OCI-LY7 (cell line): ENCODE measurements around the gene FHIT. TPM values are rescaled to one million over a fixed set of nuclear protein-coding genes. Genes with fewer than 3 reads are reported as not detected.
"Not testable (repeated sequence)": the region's sequence is repeated elsewhere in the genome, so short reads cannot be mapped to it uniquely, and the experiment has no call there.

ENCODE experiments used
- BruUV-seq: library from RNA; stranded (reverse); fragments of 400-500 nt; replicated peaks from 2 replicates; lab custom pipeline; 2021; lab: Mats Ljungman, UMichigan
- CTCF ChIA-PET: fragments of 300-600 bp; sonication (Branson Sonifier 250); formaldehyde crosslinking; loops from one replicate; lab custom pipeline; 2022; ENCODE audit warnings: antibody characterized with exemption; ENCODE audit not compliant: unreplicated experiment; lab: Charles Lee
- POLR2A ChIA-PET: fragments of 300-600 bp; sonication (Branson Sonifier 250); formaldehyde crosslinking; loops from one replicate; lab custom pipeline; 2022; ENCODE audit warnings: antibody characterized with exemption; lab: Charles Lee
- DNase-seq: peaks from one replicate; pipeline ENCODE4 v3.0.0-alpha.2; 2015; ENCODE audit warnings: low spot score
- H2AFZ ChIP-seq: fragments of 200-600 bp; sonication (generic), shearing (Covaris generic); 2 replicates; pipeline ENCODE4 v1.6.1; 2014; ENCODE audit warnings: mild to moderate bottlenecking, antibody characterized with exemption, low read length, moderate library complexity
- H3K27ac ChIP-seq: fragments of 200-600 bp; sonication (generic); 2 replicates; pipeline ENCODE4 v1.5.1; 2014; ENCODE audit warnings: mixed run types, low read depth, mild to moderate bottlenecking, moderate library complexity, low read length, inconsistent platforms; ENCODE audit not compliant: poor library complexity, severe bottlenecking
- H3K36me3 ChIP-seq: fragments of 200-600 bp; sonication (generic); 2 replicates; pipeline ENCODE4 v1.6.1; 2014; ENCODE audit warnings: mild to moderate bottlenecking, antibody characterized with exemption, low read length, moderate library complexity, mixed read lengths; ENCODE audit not compliant: insufficient read depth
- H3K4me1 ChIP-seq: fragments of 200-600 bp; sonication (generic); 2 replicates; pipeline ENCODE4 v1.5.1; 2014; ENCODE audit warnings: mild to moderate bottlenecking, low read length; ENCODE audit not compliant: insufficient read depth, poor library complexity, severe bottlenecking
- H3K4me2 ChIP-seq: fragments of 200-600 bp; sonication (generic); 2 replicates; pipeline ENCODE4 v1.6.1; 2014; ENCODE audit warnings: mild to moderate bottlenecking, low read length
- H3K4me3 ChIP-seq: fragments of 200-600 bp; sonication (generic); 2 replicates; pipeline ENCODE4 v1.5.1; 2014; ENCODE audit warnings: mild to moderate bottlenecking, low read depth, low read length; ENCODE audit not compliant: poor library complexity, severe bottlenecking
- H3K79me2 ChIP-seq: fragments of 200-600 bp; sonication (generic); 2 replicates; pipeline ENCODE4 v1.6.1; 2016; ENCODE audit warnings: low read depth, mild to moderate bottlenecking, low read length, moderate library complexity, mixed read lengths; ENCODE audit not compliant: insufficient read depth
- H3K9me2 ChIP-seq: fragments of 200-600 bp; sonication (generic); 2 replicates; pipeline ENCODE4 v1.6.1; 2016; ENCODE audit warnings: mild to moderate bottlenecking, low read length, mixed read lengths; ENCODE audit not compliant: insufficient read depth
- H3K9me3 ChIP-seq: fragments of 200-600 bp; sonication (generic); 2 replicates; pipeline ENCODE4 v1.6.1; 2014; ENCODE audit warnings: mild to moderate bottlenecking, mixed run types, low read length, mixed read lengths
- H4K20me1 ChIP-seq: fragments of 200-600 bp; sonication (generic); 2 replicates; pipeline ENCODE4 v1.6.1; 2014; ENCODE audit warnings: mild to moderate bottlenecking, antibody characterized with exemption, low read length, moderate library complexity, mixed read lengths; ENCODE audit not compliant: insufficient read depth
- EZH2phosphoT487 ChIP-seq: fragments of 200-600 bp; sonication (generic); IDR thresholded peaks from 2 replicates; pipeline ENCODE4 v1.6.1; 2018; ENCODE audit warnings: low read depth, borderline replicate concordance, mild to moderate bottlenecking, mixed run types, antibody characterized with exemption, low read length, moderate library complexity, mixed read lengths
- intact Hi-C: fragments of 100-400 bp; cut with micrococcal nuclease; formaldehyde crosslinking; loops from one replicate; pipeline ENCODE4 v1.10.0; 2022; ENCODE audit not compliant: unreplicated experiment
- total RNA-seq, 2 experiments: library from RNA; depleted of rRNA in 1 of 2; stranded (reverse); fragments of >200 nt in 1 of 2; shearing (Covaris generic) in 1 of 2; gene quantifications; 2 replicates each; pipeline ENCODE4 v1.2.3, GENCODE V29; 2014 to 2022
- TF ChIP-seq, protein P1 (sequence below): fragments of 200-600 bp; sonication (generic); conservative IDR thresholded peaks from 2 replicates; pipeline ENCODE4 v1.5.1; 2014; ENCODE audit warnings: mild to moderate bottlenecking, antibody characterized with exemption, low read length, moderate library complexity, mixed read lengths

The FHIT gene
- total RNA-seq, 2 experiments from 2014 or later = 5.0 to 10.9 TPM

GRCh38 chr3:60893946-60894345 lies 357.3 kb downstream of the FHIT start:
- H3K36me3 ChIP-seq = no peaks in the 10 kb centered on the region
- no peaks in the 10 kb centered on the region for H3K9me2 ChIP-seq
- no peak overlapping the region for H3K4me2 ChIP-seq
- no peak overlapping the region for H3K4me3 ChIP-seq
- intact Hi-C loops = no loop called here
- H2AFZ ChIP-seq = no peak overlapping the region
- ChIA-PET CTCF (no interaction called here), POLR2A (no interaction called here)
- no peaks in the 10 kb centered on the region for H3K4me1 ChIP-seq
- no peak for DNase-seq
- no peaks in the 10 kb centered on the region for H3K9me3 ChIP-seq
- no peaks in the 10 kb centered on the region for H3K79me2 ChIP-seq
- no TSS peak for BruUV-seq
- H3K27ac ChIP-seq = no peak overlapping the region
- no peaks in the 10 kb centered on the region for H4K20me1 ChIP-seq
- TF ChIP-seq EZH2phosphoT487 = no peak
- TF ChIP-seq, protein P1, sequence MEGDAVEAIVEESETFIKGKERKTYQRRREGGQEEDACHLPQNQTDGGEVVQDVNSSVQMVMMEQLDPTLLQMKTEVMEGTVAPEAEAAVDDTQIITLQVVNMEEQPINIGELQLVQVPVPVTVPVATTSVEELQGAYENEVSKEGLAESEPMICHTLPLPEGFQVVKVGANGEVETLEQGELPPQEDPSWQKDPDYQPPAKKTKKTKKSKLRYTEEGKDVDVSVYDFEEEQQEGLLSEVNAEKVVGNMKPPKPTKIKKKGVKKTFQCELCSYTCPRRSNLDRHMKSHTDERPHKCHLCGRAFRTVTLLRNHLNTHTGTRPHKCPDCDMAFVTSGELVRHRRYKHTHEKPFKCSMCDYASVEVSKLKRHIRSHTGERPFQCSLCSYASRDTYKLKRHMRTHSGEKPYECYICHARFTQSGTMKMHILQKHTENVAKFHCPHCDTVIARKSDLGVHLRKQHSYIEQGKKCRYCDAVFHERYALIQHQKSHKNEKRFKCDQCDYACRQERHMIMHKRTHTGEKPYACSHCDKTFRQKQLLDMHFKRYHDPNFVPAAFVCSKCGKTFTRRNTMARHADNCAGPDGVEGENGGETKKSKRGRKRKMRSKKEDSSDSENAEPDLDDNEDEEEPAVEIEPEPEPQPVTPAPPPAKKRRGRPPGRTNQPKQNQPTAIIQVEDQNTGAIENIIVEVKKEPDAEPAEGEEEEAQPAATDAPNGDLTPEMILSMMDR = no peak

DNA sequence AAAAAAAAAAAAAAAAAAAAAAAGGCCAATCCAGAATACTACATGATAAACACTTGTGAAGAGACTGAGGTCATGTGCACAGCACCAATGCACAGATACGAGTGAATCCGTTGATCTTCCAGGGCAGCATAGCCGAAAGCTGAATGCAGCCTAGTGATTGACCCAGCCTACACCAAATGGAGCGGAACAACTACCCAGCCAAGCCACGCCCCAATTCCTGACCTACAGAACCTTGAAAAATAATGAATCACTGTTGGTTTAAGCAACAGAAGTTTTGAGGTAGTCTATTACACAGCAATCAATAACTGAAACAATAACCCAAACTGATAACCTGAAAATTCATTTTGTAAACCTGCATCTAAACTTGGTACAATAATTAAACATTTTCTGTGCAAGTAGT lies 361.0 kb downstream of the FHIT start:
- BruUV-seq = no TSS peak
- ChIA-PET CTCF (no interaction called here), POLR2A (interaction anchor here (0.6 kb wide), 1 partner anchor 64 kb away, joined by 4 read pairs; no protein-coding TSS in a partner anchor)
- Histone ChIP-seq H3K9me3 (no peaks in the 10 kb centered on the region), H3K9me2 (no peaks in the 10 kb centered on the region), H4K20me1 (no peaks in the 10 kb centered on the region), H3K4me3 (no peak overlapping the region), H3K27ac (no peak overlapping the region), H3K79me2 (no peaks in the 10 kb centered on the region), H2AFZ (no peak overlapping the region), H3K36me3 (no peaks in the 10 kb centered on the region), H3K4me1 (no peaks in the 10 kb centered on the region), H3K4me2 (no peak overlapping the region)
- TF ChIP-seq EZH2phosphoT487 = no peak
- TF ChIP-seq, protein P1 = no peak
- intact Hi-C loops = no loop called here
- no peak for DNase-seq

GRCh38 chr3:60888952-60889351 lies 362.3 kb downstream of the FHIT start:
- H3K36me3 ChIP-seq, CTCF ChIA-PET, H3K4me1 ChIP-seq, H3K27ac ChIP-seq, POLR2A ChIA-PET, H2AFZ ChIP-seq, DNase-seq, intact Hi-C loops, H3K4me2 ChIP-seq, H3K9me3 ChIP-seq, BruUV-seq, H3K79me2 ChIP-seq, H3K9me2 ChIP-seq, H4K20me1 ChIP-seq, H3K4me3 ChIP-seq: not testable (repeated sequence)
